ENCODE measurements around the gene ALK.
"Not testable (repeated sequence)": the region's sequence is repeated elsewhere in the genome, so short reads cannot be mapped to it uniquely, and the experiment has no call there.

The ALK gene

GRCh38 chr2:29253026-29253425 lies 668.4 kb downstream of the ALK start:
- 93 to 97% methylated on average over 3 of the region's 3 CpGs for WGBS, 2 experiments
- Histone ChIP-seq H3K9me3 (ENCODE audit: control insufficient read depth, low read length) (no peaks in the 10 kb centered on the region), H3K27ac (ENCODE audit: insufficient read depth, low read depth, low read length, poor library complexity, severe bottlenecking) (no peak overlapping the region), H3K4me3 (ENCODE audit: insufficient read depth, low read depth, low read length) (no peak overlapping the region), H3K27me3 (ENCODE audit: control insufficient read depth, insufficient read depth, low read length, poor library complexity, severe bottlenecking) (no peaks in the 10 kb centered on the region), H3K4me1 (ENCODE audit: control insufficient read depth, insufficient read depth, low read length) (peaks cover 5% of the 10 kb centered on the region), H3K36me3 (ENCODE audit: control insufficient read depth, insufficient read depth, low read length) (no peaks in the 10 kb centered on the region)

- 92 to 94% methylated on average over 5 of the region's 5 CpGs for WGBS, 2 experiments
- Histone ChIP-seq H3K27ac (ENCODE audit: insufficient read depth, low read depth, low read length, poor library complexity, severe bottlenecking) (no peak overlapping the region), H3K4me1 (ENCODE audit: control insufficient read depth, insufficient read depth, low read length) (peaks cover 5% of the 10 kb centered on the region), H3K4me3 (ENCODE audit: insufficient read depth, low read depth, low read length) (no peak overlapping the region), H3K27me3 (ENCODE audit: control insufficient read depth, insufficient read depth, low read length, poor library complexity, severe bottlenecking) (no peaks in the 10 kb centered on the region), H3K36me3 (ENCODE audit: control insufficient read depth, insufficient read depth, low read length) (no peaks in the 10 kb centered on the region), H3K9me3 (ENCODE audit: control insufficient read depth, low read length) (no peaks in the 10 kb centered on the region)
Observed at GRCh38 chr2:29251406-29251805, 670.0 kb downstream of the ALK start.

DNA sequence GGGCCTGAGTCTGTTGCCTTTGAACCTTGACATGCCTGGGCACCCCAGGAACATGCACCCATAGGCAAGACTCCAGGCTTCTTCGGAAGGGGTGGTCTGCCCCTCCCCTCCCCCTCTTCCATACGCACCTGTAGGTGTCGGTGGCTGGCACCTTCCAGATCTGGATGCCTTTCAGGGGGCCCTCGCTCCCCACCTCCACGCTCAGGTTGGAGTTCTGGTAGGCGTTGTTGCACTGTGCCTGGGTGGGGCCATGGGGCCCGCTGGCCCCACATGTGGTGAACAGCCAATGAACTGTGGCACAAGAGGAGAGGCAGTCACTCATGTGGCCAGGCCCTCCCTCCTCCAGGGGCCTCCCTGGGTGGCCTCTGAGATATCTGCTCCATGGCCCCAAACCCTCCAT lies 670.4 kb downstream of the ALK start:
- peaks cover 5% of the 10 kb centered on the region for H3K4me1 ChIP-seq (ENCODE audit: control insufficient read depth, insufficient read depth, low read length)
- H3K27ac ChIP-seq (ENCODE audit: insufficient read depth, low read depth, low read length, poor library complexity, severe bottlenecking) = no peak overlapping the region
- H3K36me3 ChIP-seq (ENCODE audit: control insufficient read depth, insufficient read depth, low read length) = no peaks in the 10 kb centered on the region
- H3K4me3 ChIP-seq (ENCODE audit: insufficient read depth, low read depth, low read length) = no peak overlapping the region
- H3K27me3 ChIP-seq (ENCODE audit: control insufficient read depth, insufficient read depth, low read length, poor library complexity, severe bottlenecking) = no peaks in the 10 kb centered on the region
- H3K9me3 ChIP-seq (ENCODE audit: control insufficient read depth, low read length) = no peaks in the 10 kb centered on the region
- WGBS, 2 experiments = 96 to 97% methylated on average over 7 of the region's 7 CpGs

GRCh38 chr2:29249666-29250253 lies 671.6 kb downstream of the ALK start:
- Histone ChIP-seq H3K9me3 (ENCODE audit: control insufficient read depth, low read length) (no peaks in the 10 kb centered on the region), H3K4me1 (ENCODE audit: control insufficient read depth, insufficient read depth, low read length) (peaks cover 5% of the 10 kb centered on the region), H3K27me3 (ENCODE audit: control insufficient read depth, insufficient read depth, low read length, poor library complexity, severe bottlenecking) (no peaks in the 10 kb centered on the region), H3K27ac (ENCODE audit: insufficient read depth, low read depth, low read length, poor library complexity, severe bottlenecking) (no peak overlapping the region), H3K36me3 (ENCODE audit: control insufficient read depth, insufficient read depth, low read length) (no peaks in the 10 kb centered on the region), H3K4me3 (ENCODE audit: insufficient read depth, low read depth, low read length) (no peak overlapping the region)
- 88 to 91% methylated on average over 10 to 11 of the region's 11 CpGs for WGBS, 2 experiments

GRCh38 chr2:29247336-29247914 lies 674.0 kb downstream of the ALK start:
- peaks cover 5% of the 10 kb centered on the region for H3K4me1 ChIP-seq (ENCODE audit: control insufficient read depth, insufficient read depth, low read length)
- 92 to 93% methylated on average over 5 to 7 of the region's 7 CpGs for WGBS, 2 experiments
- no peak overlapping the region for H3K4me3 ChIP-seq (ENCODE audit: insufficient read depth, low read depth, low read length)
- no peaks in the 10 kb centered on the region for H3K36me3 ChIP-seq (ENCODE audit: control insufficient read depth, insufficient read depth, low read length)
- no peaks in the 10 kb centered on the region for H3K27me3 ChIP-seq (ENCODE audit: control insufficient read depth, insufficient read depth, low read length, poor library complexity, severe bottlenecking)
- H3K27ac ChIP-seq (ENCODE audit: insufficient read depth, low read depth, low read length, poor library complexity, severe bottlenecking) = no peak overlapping the region
- no peaks in the 10 kb centered on the region for H3K9me3 ChIP-seq (ENCODE audit: control insufficient read depth, low read length)

GRCh38 chr2:29246383-29247300 lies 674.7 kb downstream of the ALK start:
- H3K9me3 ChIP-seq (ENCODE audit: control insufficient read depth, low read length) = no peaks in the 10 kb centered on the region
- peaks cover 5% of the 10 kb centered on the region for H3K4me1 ChIP-seq (ENCODE audit: control insufficient read depth, insufficient read depth, low read length)
- H3K36me3 ChIP-seq (ENCODE audit: control insufficient read depth, insufficient read depth, low read length) = no peaks in the 10 kb centered on the region
- no peak overlapping the region for H3K4me3 ChIP-seq (ENCODE audit: insufficient read depth, low read depth, low read length)
- H3K27ac ChIP-seq (ENCODE audit: insufficient read depth, low read depth, low read length, poor library complexity, severe bottlenecking) = no peak overlapping the region
- H3K27me3 ChIP-seq (ENCODE audit: control insufficient read depth, insufficient read depth, low read length, poor library complexity, severe bottlenecking) = no peaks in the 10 kb centered on the region
- 91 to 93% methylated on average over 36 of the region's 36 CpGs for WGBS, 2 experiments

- H3K27me3 ChIP-seq (ENCODE audit: control insufficient read depth, insufficient read depth, low read length, poor library complexity, severe bottlenecking) = no peaks in the 10 kb centered on the region
- no peak overlapping the region for H3K4me3 ChIP-seq (ENCODE audit: insufficient read depth, low read depth, low read length)
- H3K9me3 ChIP-seq (ENCODE audit: control insufficient read depth, low read length) = no peaks in the 10 kb centered on the region
- peaks cover 5% of the 10 kb centered on the region for H3K4me1 ChIP-seq (ENCODE audit: control insufficient read depth, insufficient read depth, low read length)
- 91 to 93% methylated on average over 10 of the region's 10 CpGs for WGBS, 2 experiments
- no peak overlapping the region for H3K27ac ChIP-seq (ENCODE audit: insufficient read depth, low read depth, low read length, poor library complexity, severe bottlenecking)
- no peaks in the 10 kb centered on the region for H3K36me3 ChIP-seq (ENCODE audit: control insufficient read depth, insufficient read depth, low read length)
Observed at GRCh38 chr2:29245742-29246382, 675.5 kb downstream of the ALK start.

- H3K36me3 ChIP-seq (ENCODE audit: control insufficient read depth, insufficient read depth, low read length); H3K9me3 ChIP-seq (ENCODE audit: control insufficient read depth, low read length); H3K4me1 ChIP-seq (ENCODE audit: control insufficient read depth, insufficient read depth, low read length); H3K27me3 ChIP-seq (ENCODE audit: control insufficient read depth, insufficient read depth, low read length, poor library complexity, severe bottlenecking); H3K27ac ChIP-seq (ENCODE audit: insufficient read depth, low read depth, low read length, poor library complexity, severe bottlenecking); H3K4me3 ChIP-seq (ENCODE audit: insufficient read depth, low read depth, low read length): not testable (repeated sequence)
- 94 to 97% methylated on average over 3 of the region's 3 CpGs for WGBS, 2 experiments
Observed at GRCh38 chr2:29245035-29245741, 676.2 kb downstream of the ALK start.

DNA sequence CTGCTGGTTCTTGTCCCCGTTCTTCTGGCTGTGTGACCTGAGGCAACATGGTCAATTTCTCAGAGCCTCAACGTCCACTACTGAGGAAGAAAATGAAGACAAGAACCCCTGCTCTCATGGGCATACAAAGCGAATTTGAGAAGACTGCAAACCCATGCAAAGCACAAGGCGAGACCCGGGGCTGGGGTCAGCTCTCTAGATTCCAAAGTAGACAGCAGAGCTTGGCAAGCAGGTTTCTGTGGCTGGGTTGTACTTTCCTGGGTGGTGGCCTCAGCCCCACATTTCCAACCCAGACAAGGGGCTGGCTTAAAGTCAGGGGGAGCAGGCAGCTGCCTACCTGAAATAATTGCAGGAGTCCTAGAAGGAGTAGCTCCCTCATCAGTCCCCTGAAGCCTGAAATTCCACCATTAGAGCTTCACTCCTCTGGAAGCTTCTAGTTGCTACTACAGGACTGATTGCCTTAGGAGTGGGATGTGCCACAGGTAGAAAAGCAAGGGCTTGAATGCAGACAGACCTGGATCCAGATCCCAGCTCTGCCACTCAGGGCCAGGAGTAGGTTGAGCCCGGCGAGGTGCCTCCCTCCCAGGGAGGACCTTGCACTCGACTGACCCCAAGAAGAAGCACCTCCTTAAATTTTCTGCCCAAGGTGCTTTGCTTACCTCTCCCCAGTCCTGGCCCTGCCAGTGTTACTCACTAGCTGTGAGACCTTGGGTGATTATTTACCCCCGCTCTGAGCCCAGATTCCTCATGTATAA lies 678.6 kb downstream of the ALK start:
- Histone ChIP-seq H3K27me3 (ENCODE audit: control insufficient read depth, insufficient read depth, low read length, poor library complexity, severe bottlenecking) (no peaks in the 10 kb centered on the region), H3K4me1 (ENCODE audit: control insufficient read depth, insufficient read depth, low read length) (no peaks in the 10 kb centered on the region), H3K4me3 (ENCODE audit: insufficient read depth, low read depth, low read length) (no peak overlapping the region), H3K36me3 (ENCODE audit: control insufficient read depth, insufficient read depth, low read length) (no peaks in the 10 kb centered on the region), H3K27ac (ENCODE audit: insufficient read depth, low read depth, low read length, poor library complexity, severe bottlenecking) (no peak overlapping the region), H3K9me3 (ENCODE audit: control insufficient read depth, low read length) (no peaks in the 10 kb centered on the region)
- 91 to 93% methylated on average over 9 of the region's 9 CpGs for WGBS, 2 experiments

Measured in ectodermal cell (in vitro differentiated cells).